NB4 (cell line): ENCODE measurements around the gene MACROD2.

Experiments used
- DNase-seq: peaks from one replicate; pipeline ENCODE4 v3.0.0; 2010; ENCODE audit warnings: low read depth
- H3K4me3 ChIP-seq: one replicate; pipeline ENCODE4 v1.5.1; 2011; ENCODE audit warnings: mild to moderate bottlenecking, low read depth, low read length, moderate library complexity
- CTCF ChIP-seq: IDR thresholded peaks from one replicate; pipeline ENCODE4 v1.5.1; 2012; ENCODE audit warnings: low read depth, low read length
- MYC ChIP-seq: IDR thresholded peaks from 2 replicates; pipeline ENCODE4 v1.6.1; 2011; ENCODE audit warnings: low read depth, low read length
- POLR2A ChIP-seq: IDR thresholded peaks from 2 replicates; pipeline ENCODE4 v1.6.1; 2011; ENCODE audit warnings: mild to moderate bottlenecking; ENCODE audit not compliant: insufficient read length; ENCODE audit errors: extremely low read depth
- TF ChIP-seq, protein P1 (sequence below): IDR thresholded peaks from 2 replicates; pipeline ENCODE4 v1.6.1; 2011; ENCODE audit warnings: low read depth, low read length

MACROD2 gene

GRCh38 chr20:14951105-14951504 is 955.8 kb downstream of the MACROD2 start:
- H3K4me3 ChIP-seq = no peak overlapping the region
- no peak for DNase-seq
- TF ChIP-seq POLR2A (no peak), MYC (no peak), CTCF (no peak)
- TF ChIP-seq, protein P1, sequence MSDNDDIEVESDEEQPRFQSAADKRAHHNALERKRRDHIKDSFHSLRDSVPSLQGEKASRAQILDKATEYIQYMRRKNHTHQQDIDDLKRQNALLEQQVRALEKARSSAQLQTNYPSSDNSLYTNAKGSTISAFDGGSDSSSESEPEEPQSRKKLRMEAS = no peak

GRCh38 chr20:14951707-14952418 is 956.5 kb downstream of the MACROD2 start:
- no peak overlapping the region for H3K4me3 ChIP-seq
- TF ChIP-seq POLR2A (no peak), MYC (no peak), CTCF (no peak)
- TF ChIP-seq, protein P1 = no peak
- DNase-seq = no peak

- TF ChIP-seq MYC (no peak), CTCF (no peak)
- no peak for DNase-seq
- no peak overlapping the region for H3K4me3 ChIP-seq
Observed at GRCh38 chr20:14953736-14954135, 958.4 kb downstream of the MACROD2 start.

GRCh38 chr20:14955399-14955798 is 960.1 kb downstream of the MACROD2 start:
- peak; percentile 1 for DNase-seq

DNA sequence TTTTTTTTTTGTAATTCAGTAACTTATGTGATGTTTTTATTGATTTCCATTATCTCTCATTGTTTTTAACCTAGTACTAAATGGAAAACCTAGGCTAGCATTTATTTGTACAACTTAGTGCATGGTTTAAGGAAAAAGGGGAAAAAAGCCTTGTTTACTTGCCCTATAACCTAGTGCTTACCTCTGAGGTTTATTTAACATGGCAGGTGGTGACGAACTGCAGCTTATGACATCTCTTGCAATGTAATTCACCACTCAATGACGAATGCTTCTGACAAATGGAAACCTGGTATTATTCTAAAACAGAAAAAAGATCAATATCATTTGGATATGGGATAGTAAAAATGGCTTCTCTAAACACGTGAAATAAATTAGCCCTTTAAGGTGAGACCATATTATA is 960.7 kb downstream of the MACROD2 start:
- no peak overlapping the region for H3K4me3 ChIP-seq
- no peak for DNase-seq

More at GRCh38 chr20:14955399-14955798, 960.1 kb downstream of the MACROD2 start:
- H3K4me3 ChIP-seq = no peak overlapping the region
- no peak for TF ChIP-seq CTCF
- TF ChIP-seq POLR2A = no peak
- TF ChIP-seq MYC = no peak
- TF ChIP-seq, protein P1 = no peak

More for the DNA sequence above, 960.7 kb downstream of the MACROD2 start:
- TF ChIP-seq, protein P1 = no peak
- no peak for TF ChIP-seq MYC
- TF ChIP-seq POLR2A = no peak
- no peak for TF ChIP-seq CTCF
